Glomerular visceral epithelial cell (primary cell): Measurements from ENCODE around the gene NGB.

Source experiments
- DNase-seq: peaks from one replicate; pipeline ENCODE4 v3.0.0-alpha.2; 2016; ENCODE audit errors: extremely low spot score

Gene NGB

DNA sequence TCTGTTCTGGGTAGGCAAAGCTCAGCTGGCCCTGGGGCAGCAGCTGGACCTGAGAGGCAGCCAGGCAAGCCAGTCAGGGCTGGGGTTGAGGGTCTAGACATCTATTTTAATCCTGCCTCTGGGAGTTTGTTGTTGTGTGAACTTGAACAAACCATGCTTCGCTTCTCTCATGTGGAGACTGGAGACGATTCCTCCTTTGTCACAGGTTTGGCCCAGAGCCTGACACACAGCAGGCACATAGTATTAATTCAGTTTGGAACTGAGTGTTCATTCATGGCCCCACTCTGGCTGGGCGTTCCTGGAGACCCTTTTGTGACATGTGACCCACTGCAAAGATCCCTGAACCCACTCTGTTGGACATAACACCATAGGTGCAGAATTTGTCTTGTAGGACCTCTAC lies 39.3 kb downstream of the NGB start:
- no peak for DNase-seq

DNA sequence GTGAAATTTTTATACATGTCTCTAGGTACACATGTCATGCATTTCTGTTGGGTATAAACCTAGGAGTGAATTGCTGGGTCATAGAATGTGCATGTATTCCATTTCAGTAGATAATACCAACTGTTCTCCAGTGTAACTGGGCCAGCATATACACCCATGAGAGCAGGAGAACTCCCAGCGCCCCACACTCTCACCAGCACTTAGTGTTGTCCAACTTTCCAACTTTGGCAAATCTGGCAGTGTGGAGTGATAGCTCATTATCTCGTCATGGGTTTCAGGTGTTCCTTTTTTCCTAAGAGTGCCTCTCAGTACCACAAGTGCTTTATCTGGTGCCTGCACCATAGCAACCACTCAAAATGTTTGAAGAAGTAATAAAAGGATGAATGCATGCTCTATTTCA lies 40.1 kb downstream of the NGB start:
- DNase-seq, result no peak

DNA sequence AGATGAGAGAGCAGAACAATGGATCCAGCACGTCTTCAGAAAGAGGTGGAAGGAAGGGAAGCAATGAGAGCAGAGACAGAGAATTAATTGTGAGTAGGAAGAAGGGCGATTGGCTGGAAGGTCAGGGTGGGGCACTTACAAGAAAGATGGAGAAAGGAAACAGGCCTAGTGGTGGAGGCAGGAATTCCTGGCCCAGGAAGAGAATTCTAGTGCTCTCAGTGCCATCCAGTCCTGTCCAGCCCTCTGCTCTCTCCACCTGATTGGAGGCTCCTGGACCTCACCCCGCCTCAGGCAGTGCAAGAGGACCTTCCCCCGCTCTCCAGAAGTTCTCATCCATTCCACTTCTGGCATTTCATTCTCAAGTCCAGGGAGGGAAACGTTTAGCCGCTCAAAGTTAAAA lies 43.0 kb downstream of the NGB start:
- no peak for DNase-seq

DNA sequence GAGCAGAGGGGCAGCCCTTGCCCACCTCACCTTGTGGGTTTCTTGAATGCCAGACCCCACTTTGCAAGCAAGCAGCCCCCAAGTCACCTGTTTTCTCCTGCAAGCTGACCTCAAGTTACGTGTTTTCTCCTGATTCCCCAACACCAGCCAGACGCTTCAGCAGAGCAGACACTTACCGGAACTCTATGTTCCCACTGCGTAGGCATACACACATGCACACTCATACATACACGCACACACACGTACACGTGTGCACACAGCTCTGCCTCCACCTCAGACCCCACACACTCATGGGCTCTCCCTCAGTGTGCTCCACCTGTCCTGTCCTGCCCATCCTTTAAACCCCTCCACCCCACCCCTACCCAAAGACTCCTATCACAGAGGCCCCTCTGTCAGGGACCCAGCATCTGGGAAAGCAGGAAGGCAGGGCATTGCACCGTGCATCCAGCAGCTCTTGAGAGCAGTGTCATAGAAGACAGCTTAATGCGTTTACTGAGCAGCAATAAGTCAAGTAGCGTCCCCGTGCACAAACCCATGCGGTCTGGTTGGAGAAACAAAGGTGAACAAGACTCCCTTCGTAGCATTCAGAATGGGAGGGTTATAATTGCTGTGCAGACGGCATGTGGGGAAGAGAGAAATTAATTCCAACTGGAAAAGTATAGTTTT lies 45.0 kb downstream of the NGB start:
- DNase-seq, result no peak

DNA sequence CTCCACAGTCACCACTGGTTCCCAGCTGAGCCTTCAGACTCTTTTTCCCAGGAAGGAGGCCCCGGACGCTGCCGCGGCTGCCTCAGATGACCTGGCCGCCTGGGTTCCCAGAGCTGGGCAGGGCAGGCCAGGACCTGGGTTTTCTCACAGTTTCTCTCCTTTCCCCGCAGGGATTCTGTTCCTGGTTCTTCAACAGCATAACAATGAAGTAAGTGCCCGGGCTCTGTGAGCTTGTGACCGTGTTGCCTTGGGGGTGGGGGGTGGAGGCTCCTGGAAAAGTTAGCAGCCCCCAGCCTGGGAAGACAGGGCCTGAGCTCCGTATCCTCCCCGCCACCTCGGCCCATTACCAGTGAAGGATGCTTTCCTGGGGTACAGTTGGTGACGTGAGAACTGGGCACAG lies 45.8 kb downstream of the NGB start:
- DNase-seq, result no peak

DNA sequence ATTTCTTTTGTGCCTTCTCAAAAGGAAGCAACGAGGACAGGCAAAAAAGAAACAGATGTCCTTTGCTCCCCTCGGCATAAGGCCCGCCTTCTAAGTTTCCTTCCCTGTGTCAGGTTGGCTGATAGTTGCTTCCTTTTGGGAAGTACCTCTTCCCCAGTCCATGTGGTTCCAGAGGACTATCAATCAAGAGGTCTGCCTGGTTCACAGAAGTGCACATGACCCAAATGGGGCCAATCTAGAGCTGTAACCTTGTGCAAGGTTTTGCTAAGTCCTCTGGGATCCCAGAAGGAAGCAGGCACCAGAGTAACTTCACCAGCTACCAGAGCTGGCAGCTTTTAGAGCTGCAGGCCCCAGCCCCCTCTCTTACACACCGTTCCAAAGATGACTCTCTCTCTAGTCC lies 46.8 kb downstream of the NGB start:
- DNase-seq, result no peak

DNA sequence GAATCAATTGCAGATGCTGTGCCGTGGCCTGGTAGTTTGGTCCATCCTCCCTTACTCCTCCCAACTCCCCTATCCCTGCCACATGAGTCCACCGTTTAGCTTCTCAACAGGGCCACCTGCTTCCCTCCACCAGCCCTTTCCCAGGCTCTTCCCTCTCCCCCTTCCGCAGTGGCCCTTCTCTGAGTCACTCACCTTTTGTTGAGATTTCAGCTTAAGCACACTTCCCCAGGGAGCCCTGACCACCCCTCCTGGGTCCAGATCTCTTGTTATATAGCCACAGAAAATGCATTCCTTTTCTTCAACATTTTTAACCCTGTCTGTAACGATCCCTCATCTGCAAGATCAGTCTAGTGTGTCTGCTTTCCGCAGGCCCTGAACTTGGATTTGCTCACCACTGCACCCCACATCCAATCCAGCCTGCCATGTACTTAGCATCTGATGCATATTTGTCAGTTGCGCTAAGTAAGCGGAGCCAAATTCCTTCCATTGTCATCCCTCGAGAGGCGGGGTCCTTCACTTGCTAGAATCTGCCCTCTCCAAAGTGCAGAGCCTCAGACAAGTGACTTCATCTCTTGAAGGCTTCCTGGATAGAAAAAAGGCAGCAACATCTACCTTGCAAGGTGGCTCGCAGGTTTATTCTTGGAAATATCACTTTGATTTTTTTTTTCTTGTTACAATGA lies 48.3 kb downstream of the NGB start:
- no peak for DNase-seq

DNA sequence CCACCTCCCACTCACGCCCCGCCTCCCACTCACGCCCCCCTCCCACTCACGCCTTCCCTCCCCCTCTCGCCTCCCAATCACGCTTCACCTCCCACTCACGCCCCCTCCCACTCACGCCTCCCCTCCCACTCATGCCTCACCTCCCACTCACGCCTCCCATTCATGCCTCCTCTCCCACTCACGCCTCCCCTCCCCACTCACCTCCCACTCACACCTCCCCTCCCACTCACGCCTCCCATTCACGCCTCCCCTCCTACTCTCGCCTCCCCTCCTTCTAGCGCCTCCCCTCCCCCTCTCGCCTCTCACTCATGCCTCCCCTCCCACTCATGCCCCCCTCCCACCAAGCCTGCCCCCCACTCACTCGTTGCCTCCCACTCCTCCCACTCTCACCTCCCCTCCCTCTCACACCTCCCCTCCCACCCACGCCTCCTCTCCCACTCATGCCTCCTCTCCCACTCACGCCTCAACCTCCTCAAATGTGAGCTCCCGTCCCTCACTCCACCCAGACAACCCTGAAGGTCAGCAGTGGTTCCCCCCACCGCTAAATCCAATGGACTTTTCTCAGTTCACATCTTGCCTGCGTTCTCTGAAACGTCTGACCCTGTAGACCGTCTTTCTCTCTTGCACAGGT lies 49.6 kb downstream of the NGB start:
- DNase-seq, result no peak

DNA sequence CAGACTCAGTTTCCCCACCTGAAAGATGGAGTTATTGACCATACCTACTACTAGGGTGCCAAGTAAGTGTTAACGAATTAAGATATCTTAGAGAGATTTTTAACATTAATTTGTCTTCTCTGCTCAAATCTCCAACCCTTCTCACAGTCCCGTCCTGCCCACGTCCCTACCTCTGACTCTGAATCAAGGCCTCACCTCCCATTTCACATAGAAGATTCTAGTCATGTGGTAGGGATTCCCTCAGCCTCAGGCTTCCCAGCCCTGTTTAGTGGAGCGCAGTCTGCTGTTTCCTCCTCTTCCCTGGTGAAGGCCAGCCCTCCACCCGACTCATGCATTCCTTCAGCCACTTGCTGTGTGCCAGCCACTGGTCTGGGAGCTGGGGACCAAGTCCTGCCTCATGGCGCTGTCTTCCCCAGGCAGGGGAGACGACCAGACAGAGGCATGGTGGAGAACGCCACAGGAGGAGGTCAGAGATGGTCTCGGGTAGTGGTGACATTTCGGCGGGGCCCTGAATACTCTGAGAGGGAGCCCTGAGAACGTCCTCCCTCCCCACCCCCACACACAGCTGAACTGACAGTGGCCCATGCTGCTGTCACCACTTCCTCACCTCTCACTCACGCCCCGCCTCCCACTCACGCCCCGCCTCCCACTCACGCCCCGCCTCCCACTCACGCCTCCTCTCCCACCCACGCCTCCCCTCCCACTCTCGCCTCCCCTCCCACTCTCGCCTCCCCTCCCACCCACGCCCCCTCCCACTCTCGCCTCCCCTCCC lies 50.6 kb downstream of the NGB start:
- no peak for DNase-seq

DNA sequence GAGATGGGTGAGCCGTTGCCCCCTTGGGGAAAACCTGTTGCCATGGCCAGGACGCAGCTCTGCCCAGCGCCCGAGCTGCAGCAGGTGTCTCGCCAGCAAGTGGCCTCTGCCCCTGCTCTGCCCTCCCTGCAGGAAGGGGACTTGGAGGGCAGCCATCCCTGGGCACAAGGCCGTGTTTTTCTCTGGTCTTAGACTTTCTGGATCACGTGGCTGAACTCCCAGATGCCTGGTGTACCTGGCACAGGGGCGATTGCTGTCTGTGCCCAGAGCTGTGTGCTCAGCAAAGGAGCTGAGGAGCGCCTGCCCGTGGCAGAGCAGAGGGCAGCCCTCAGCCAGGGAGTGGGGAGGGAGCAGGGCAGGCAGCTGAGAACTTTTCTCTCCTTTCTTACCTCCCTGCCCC lies 51.4 kb downstream of the NGB start:
- DNase-seq, result no peak

DNA sequence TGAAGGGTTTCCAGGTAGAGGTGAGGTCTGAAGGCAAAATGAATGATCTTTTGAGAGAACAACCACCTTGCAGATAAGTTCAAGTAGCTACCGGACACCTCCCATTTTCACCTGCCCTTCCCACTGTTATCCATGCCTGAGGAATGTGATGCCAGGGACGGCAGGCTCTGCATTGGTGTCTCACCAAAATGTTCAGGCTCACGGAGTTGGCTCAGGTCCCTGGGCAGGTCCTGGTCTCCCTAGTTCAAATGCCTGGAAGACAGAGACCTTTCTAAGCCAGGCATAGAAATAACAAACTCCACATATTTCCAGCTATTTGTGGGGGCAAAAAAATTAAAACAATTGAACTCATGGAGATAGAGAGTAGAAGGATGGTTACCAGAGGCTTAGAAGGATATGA lies 53.5 kb downstream of the NGB start:
- no peak for DNase-seq
